ENCODE measurements around the gene CCDC9. TPM values are rescaled to one million over a fixed set of nuclear protein-coding genes. Genes with fewer than 3 reads are reported as not detected.

The CCDC9 gene
- total and polyA plus RNA-seq, 2 of the 13 experiments (the other 11 are each of a cell fraction or from before 2014, with no cell fraction given): 2.9 to 6.3 TPM

- TF ChIP-seq RNF219 (CRISPR knock-in tag; IDR thresholded peaks at IDR 0.05): no peak
- peak; percentile 76 for TF ChIP-seq ZNF574 (CRISPR knock-in tag; IDR thresholded peaks at IDR 0.05)
- TF ChIP-seq TARDBP (CRISPR knock-in tag; IDR thresholded peaks at IDR 0.05): peak; percentile 87; the same call in 1 of the 2 replicates
- TF ChIP-seq TBP (CRISPR knock-in tag; IDR thresholded peaks at IDR 0.05): no peak
- TF ChIP-seq PPARG (CRISPR knock-in tag; conservative IDR thresholded peaks at IDR 0.05): peak; percentile 75; the same call in 1 of the 2 replicates
- TF ChIP-seq KDM5B (CRISPR knock-in tag; IDR thresholded peaks at IDR 0.05; ENCODE audit: borderline replicate concordance): no peak
- TF ChIP-seq ZNF101 (CRISPR knock-in tag; IDR thresholded peaks at IDR 0.05; ENCODE audit: borderline replicate concordance, low read depth): no peak
- no peak for TF ChIP-seq SCMH1 (CRISPR knock-in tag; IDR thresholded peaks at IDR 0.05; ENCODE audit: borderline replicate concordance)
- TF ChIP-seq PLSCR1 (CRISPR knock-in tag; IDR thresholded peaks at IDR 0.05; ENCODE audit: borderline replicate concordance): no peak
- TF ChIP-seq NR2F6 (IDR thresholded peaks at IDR 0.05): peak; percentile 85
- peak; percentile 90 for TF ChIP-seq NR2F6 (CRISPR knock-in tag; IDR thresholded peaks at IDR 0.05)
- TF ChIP-seq MED8 (CRISPR knock-in tag; IDR thresholded peaks at IDR 0.05; ENCODE audit: insufficient replicate concordance): no peak
- peak; percentile 73; the same call in 1 of the 3 replicates for TF ChIP-seq MXI1 (IDR thresholded peaks at IDR 0.05; ENCODE audit: borderline replicate concordance, low read depth, low read length)
- peak; percentile 87; the same call in 1 of the 2 replicates for TF ChIP-seq ZNF614 (CRISPR knock-in tag; IDR thresholded peaks at IDR 0.05; ENCODE audit: borderline replicate concordance)
- TF ChIP-seq ZHX1 (CRISPR knock-in tag; IDR thresholded peaks at IDR 0.05; ENCODE audit: low read depth): peak; percentile 93
- no peak for TF ChIP-seq THYN1 (CRISPR knock-in tag; IDR thresholded peaks at IDR 0.05; ENCODE audit: borderline replicate concordance, low read depth)
- peak; percentile 59 for TF ChIP-seq ZNF766 (CRISPR knock-in tag; IDR thresholded peaks at IDR 0.05; ENCODE audit: borderline replicate concordance)
- TF ChIP-seq ZNF34 (CRISPR knock-in tag; IDR thresholded peaks at IDR 0.05; ENCODE audit: borderline replicate concordance): no peak
- TF ChIP-seq SKI (IDR thresholded peaks at IDR 0.05; ENCODE audit: partially characterized antibody): no peak
- 0 out of 2 replicates have a peak, but pooled peaks have one; percentile 33 for TF ChIP-seq ZBTB25 (CRISPR knock-in tag; IDR thresholded peaks at IDR 0.05)
Observed at GRCh38 chr19:47315125-47315821, 58.9 kb downstream of the CCDC9 start (continued).
